ENCODE data around the gene DGKB. TPM values are rescaled to one million over a fixed set of nuclear protein-coding genes. Genes with fewer than 3 reads are reported as not detected.

DGKB gene
- total RNA-seq, 1 donor from 2014 or later: 0.72 TPM

DNA sequence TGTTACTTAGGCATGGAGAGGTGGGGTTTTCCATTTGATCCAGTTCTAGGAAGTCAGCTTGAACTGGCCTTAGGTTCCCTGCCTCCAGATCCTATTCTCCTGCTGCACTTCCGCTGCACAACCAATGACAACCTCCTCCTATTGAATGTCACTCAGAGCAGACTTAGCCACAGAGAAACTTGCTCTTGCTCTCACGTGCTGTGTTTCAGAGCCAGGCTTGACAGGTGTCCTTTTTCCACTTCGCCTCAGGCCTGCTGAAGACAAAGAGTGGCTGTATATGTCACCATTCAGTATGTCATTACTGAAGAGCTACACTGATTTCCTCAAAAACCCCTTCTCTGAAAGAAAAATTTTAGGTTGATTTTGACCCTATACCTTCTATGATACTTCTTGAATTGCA is 797.7 kb downstream of the DGKB start:
- no peak overlapping the region for H3K27ac Mint-ChIP-seq (ENCODE audit: unreplicated experiment)
- no peaks in the 10 kb centered on the region for H3K27me3 Mint-ChIP-seq (ENCODE audit: low read depth)
- H3K4me1 Mint-ChIP-seq: peaks cover 24% of the 10 kb centered on the region
- H3K36me3 Mint-ChIP-seq (ENCODE audit: low read depth): peaks cover 7% of the 10 kb centered on the region
- H3K9me3 Mint-ChIP-seq: peaks cover 14% of the 10 kb centered on the region
- H3K4me3 Mint-ChIP-seq: no peak overlapping the region
- DNase-seq (ENCODE audit: low read depth, low spot score): no peak
- TF ChIP-seq, protein P1, sequence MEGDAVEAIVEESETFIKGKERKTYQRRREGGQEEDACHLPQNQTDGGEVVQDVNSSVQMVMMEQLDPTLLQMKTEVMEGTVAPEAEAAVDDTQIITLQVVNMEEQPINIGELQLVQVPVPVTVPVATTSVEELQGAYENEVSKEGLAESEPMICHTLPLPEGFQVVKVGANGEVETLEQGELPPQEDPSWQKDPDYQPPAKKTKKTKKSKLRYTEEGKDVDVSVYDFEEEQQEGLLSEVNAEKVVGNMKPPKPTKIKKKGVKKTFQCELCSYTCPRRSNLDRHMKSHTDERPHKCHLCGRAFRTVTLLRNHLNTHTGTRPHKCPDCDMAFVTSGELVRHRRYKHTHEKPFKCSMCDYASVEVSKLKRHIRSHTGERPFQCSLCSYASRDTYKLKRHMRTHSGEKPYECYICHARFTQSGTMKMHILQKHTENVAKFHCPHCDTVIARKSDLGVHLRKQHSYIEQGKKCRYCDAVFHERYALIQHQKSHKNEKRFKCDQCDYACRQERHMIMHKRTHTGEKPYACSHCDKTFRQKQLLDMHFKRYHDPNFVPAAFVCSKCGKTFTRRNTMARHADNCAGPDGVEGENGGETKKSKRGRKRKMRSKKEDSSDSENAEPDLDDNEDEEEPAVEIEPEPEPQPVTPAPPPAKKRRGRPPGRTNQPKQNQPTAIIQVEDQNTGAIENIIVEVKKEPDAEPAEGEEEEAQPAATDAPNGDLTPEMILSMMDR (conservative IDR thresholded peaks at IDR 0.05): no peak

DNA sequence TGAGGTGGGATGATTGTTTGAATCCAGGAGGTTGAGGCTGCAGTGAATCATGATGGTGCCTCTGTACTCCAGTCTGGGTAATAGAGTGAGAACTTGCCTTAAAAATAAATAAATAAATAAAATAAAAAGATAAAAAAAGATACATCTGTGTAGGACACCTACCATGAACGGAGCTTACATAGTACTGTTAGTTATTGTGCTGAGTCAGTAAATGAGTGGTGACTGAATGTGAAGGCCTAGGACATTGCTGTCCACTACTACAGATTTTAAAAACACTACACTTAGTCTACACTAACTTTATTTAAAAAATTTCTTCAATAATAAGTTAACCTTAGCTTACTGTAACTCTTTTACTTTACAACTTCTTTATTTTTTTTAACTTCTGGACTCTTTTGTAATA is 806.4 kb downstream of the DGKB start:
- TF ChIP-seq, protein P1 (conservative IDR thresholded peaks at IDR 0.05): no peak
- Mint-ChIP-seq H3K27me3 (ENCODE audit: low read depth) (no peaks in the 10 kb centered on the region), H3K4me1 (no peaks in the 10 kb centered on the region), H3K36me3 (ENCODE audit: low read depth) (peaks cover 4% of the 10 kb centered on the region), H3K27ac (ENCODE audit: unreplicated experiment) (no peak overlapping the region), H3K9me3 (peaks cover 7% of the 10 kb centered on the region), H3K4me3 (no peak overlapping the region)
- DNase-seq (ENCODE audit: low read depth, low spot score): no peak

DNA sequence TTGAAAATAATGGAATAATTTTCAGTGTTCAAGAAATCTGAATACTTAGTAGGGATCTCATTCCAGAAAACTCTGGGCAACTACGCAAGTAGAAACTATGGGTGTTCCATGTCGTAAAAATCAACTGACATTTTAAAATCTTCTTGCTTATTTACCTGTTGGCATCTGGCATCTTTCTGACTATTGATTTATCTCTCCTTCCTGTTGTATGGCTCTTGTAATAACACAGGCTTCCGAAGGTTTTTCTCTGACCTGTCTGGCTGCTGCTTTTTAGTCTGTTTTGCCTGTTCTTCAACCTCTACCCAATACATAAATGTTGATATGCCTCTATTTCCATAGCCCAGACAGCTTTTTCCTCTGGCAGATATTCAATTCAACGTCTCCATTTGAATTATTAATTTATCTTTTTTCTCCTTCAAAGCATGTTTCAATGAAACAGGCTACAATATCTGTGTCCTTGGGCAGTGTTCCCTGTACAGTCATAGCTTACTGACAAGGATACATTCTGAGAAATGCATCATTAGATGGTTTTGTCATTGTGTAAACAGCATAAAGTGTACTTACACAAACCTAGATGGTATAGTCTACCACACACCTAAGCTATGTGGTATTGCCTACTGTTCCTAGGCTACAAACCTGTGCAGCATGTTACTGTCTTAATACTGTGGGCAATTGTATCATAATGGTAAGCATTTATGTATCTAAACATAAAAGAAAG is 807.2 kb downstream of the DGKB start:
- TF ChIP-seq, protein P1 (conservative IDR thresholded peaks at IDR 0.05): no peak
- DNase-seq (ENCODE audit: low read depth, low spot score): no peak
- H3K4me3 Mint-ChIP-seq: no peak overlapping the region
- H3K27ac Mint-ChIP-seq (ENCODE audit: unreplicated experiment): no peak overlapping the region
- H3K36me3 Mint-ChIP-seq (ENCODE audit: low read depth): no peaks in the 10 kb centered on the region
- no peaks in the 10 kb centered on the region for H3K9me3 Mint-ChIP-seq
- H3K27me3 Mint-ChIP-seq (ENCODE audit: low read depth): no peaks in the 10 kb centered on the region
- H3K4me1 Mint-ChIP-seq: no peaks in the 10 kb centered on the region

Data from neural crest cell (in vitro differentiated cells).